Measurements from ENCODE around the gene ORAI3.
A peak's percentile ranks its signal among the peaks of the same experiment; 100 is the strongest.

ORAI3 gene

GRCh38 chr16:30924076-30924912 lies 24.6 kb upstream of the ORAI3 start:
- no peak overlapping the region for H2AFZ ChIP-seq (ENCODE audit: low read length, unreplicated experiment)
- no peak overlapping the region for H3K27ac ChIP-seq (ENCODE audit: low read depth, low read length)
- no peaks in the 10 kb centered on the region for H3K4me1 ChIP-seq (ENCODE audit: control insufficient read depth, insufficient read depth, low read length, unreplicated experiment)

DNA sequence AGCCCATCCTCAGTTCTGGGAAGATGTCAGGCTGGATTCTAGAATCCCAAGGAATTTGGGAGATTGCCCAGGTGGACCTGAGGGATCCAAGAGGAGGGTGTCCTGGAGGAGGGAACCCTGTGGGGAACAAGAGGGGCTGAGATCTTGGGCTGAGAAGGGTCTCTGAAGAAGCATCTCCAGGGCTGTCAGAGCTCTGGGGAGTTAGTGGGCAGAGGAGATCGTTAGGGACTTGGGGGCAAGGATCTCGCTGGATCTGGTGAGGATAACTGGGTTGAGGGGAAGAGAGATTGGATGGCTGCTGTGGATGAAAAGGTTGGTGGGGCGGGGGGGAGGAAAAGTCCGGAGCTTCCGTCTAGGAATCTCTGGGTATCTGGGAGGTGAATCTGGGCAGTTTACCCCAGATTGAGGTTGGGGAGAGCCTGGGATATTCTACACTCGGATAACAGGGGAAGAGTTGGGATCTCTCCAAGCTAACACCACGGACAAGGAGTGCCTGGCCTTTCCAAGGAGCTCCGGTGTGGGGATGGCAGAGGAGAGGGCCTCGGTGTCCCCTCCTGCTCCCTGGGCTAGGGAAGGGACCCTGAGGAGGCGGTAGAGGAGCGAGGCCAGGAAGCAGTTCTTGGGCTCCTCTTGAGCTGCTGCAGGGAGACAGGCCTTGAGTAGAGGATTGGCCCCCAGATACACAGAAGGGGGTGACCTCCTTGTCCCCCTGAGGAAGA lies 23.8 kb upstream of the ORAI3 start:
- Histone ChIP-seq H2AFZ (ENCODE audit: low read length, unreplicated experiment) (no peak overlapping the region), H3K27ac (ENCODE audit: low read depth, low read length) (no peak overlapping the region), H3K27me3 (ENCODE audit: insufficient read depth, low read length) (no peaks in the 10 kb centered on the region), H3K4me3 (ENCODE audit: low read depth, low read length) (peak overlapping the region; percentile 91), H3K79me2 (ENCODE audit: control insufficient read depth, insufficient read depth, low read length, unreplicated experiment) (no peaks in the 10 kb centered on the region), H3K36me3 (ENCODE audit: insufficient read depth, low read length) (no peaks in the 10 kb centered on the region), H3K4me1 (ENCODE audit: control insufficient read depth, insufficient read depth, low read length, unreplicated experiment) (no peaks in the 10 kb centered on the region)

More at GRCh38 chr16:30924076-30924912, 24.6 kb upstream of the ORAI3 start:
- Histone ChIP-seq H3K79me2 (ENCODE audit: control insufficient read depth, insufficient read depth, low read length, unreplicated experiment) (no peaks in the 10 kb centered on the region), H3K4me3 (ENCODE audit: low read depth, low read length) (peak overlapping the region; percentile 91), H3K27me3 (ENCODE audit: insufficient read depth, low read length) (no peaks in the 10 kb centered on the region), H3K36me3 (ENCODE audit: insufficient read depth, low read length) (no peaks in the 10 kb centered on the region)

DNA sequence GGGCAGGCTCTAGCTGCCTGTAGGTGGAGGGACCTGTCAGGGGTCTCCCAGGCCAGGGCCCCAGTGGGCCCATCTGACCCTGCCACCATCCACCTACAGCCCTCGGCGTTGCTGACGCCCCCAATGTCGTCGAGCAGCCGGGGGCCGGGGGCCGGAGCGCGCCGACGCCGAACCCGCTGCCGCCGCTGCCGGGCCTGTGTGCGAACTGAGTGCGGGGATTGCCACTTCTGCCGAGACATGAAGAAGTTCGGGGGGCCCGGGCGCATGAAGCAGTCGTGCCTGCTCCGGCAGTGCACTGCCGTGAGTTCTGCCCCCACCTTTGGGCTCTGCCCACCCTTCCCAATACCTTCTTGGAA lies 23.3 kb upstream of the ORAI3 start:
- Histone ChIP-seq H3K4me1 (ENCODE audit: control insufficient read depth, insufficient read depth, low read length, unreplicated experiment) (no peaks in the 10 kb centered on the region), H3K27ac (ENCODE audit: low read depth, low read length) (no peak overlapping the region), H3K79me2 (ENCODE audit: control insufficient read depth, insufficient read depth, low read length, unreplicated experiment) (no peaks in the 10 kb centered on the region), H3K36me3 (ENCODE audit: insufficient read depth, low read length) (no peaks in the 10 kb centered on the region), H2AFZ (ENCODE audit: low read length, unreplicated experiment) (no peak overlapping the region), H3K27me3 (ENCODE audit: insufficient read depth, low read length) (no peaks in the 10 kb centered on the region), H3K4me3 (ENCODE audit: low read depth, low read length) (0 out of 2 replicates have a peak overlapping the region, but pooled peaks have one; percentile 91)

GRCh38 chr16:30925995-30926811 lies 22.7 kb upstream of the ORAI3 start:
- Histone ChIP-seq H3K79me2 (ENCODE audit: control insufficient read depth, insufficient read depth, low read length, unreplicated experiment) (no peaks in the 10 kb centered on the region), H3K4me3 (ENCODE audit: low read depth, low read length) (no peak overlapping the region), H3K27me3 (ENCODE audit: insufficient read depth, low read length) (no peaks in the 10 kb centered on the region), H3K4me1 (ENCODE audit: control insufficient read depth, insufficient read depth, low read length, unreplicated experiment) (no peaks in the 10 kb centered on the region), H3K36me3 (ENCODE audit: insufficient read depth, low read length) (no peaks in the 10 kb centered on the region), H2AFZ (ENCODE audit: low read length, unreplicated experiment) (no peak overlapping the region), H3K27ac (ENCODE audit: low read depth, low read length) (no peak overlapping the region)

DNA sequence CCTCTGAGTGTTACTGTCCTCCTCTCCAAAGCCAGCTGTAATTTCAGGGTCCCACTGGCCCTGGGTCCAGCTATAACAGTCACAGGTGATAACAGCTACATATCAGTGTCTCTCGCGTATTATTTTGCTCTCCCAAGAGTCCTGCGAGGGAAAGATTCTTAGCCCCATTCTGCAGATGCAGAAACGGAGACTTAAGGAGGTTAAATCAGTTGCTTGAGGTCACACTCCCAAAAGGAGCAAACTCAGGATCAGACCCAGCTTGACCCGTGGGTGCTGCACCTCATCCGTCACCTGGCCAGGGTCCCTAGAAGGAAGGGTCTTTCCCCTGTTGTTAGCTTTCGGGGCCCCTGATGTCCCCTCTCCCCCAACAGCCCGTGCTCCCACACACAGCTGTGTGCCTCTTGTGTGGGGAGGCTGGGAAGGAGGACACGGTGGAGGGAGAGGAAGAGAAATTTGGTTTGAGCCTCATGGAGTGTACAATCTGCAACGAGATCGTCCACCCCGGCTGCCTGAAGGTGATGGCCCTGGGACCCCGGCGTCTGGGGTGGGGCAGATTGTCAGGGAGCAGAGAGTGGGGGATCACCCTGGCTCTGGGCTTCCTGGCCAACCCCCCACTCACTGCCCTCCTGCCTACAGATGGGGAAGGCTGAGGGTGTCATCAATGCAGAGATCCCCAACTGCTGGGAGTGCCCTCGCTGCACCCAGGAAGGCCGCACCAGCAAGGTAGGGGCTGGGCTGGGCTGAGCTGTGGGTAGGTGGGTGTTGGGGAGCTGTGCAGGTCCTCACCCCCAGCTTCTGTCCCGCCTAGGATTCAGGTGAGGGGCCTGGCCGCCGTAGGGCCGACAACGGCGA lies 21.7 kb upstream of the ORAI3 start:
- H3K27me3 ChIP-seq (ENCODE audit: insufficient read depth, low read length), result no peaks in the 10 kb centered on the region
- H3K4me3 ChIP-seq (ENCODE audit: low read depth, low read length), result no peak overlapping the region
- no peak overlapping the region for H2AFZ ChIP-seq (ENCODE audit: low read length, unreplicated experiment)
- no peak overlapping the region for H3K27ac ChIP-seq (ENCODE audit: low read depth, low read length)
- H3K36me3 ChIP-seq (ENCODE audit: insufficient read depth, low read length), result no peaks in the 10 kb centered on the region
- no peaks in the 10 kb centered on the region for H3K79me2 ChIP-seq (ENCODE audit: control insufficient read depth, insufficient read depth, low read length, unreplicated experiment)
- no peaks in the 10 kb centered on the region for H3K4me1 ChIP-seq (ENCODE audit: control insufficient read depth, insufficient read depth, low read length, unreplicated experiment)

GRCh38 chr16:30927789-30928378 lies 21.0 kb upstream of the ORAI3 start:
- Histone ChIP-seq H3K36me3 (ENCODE audit: insufficient read depth, low read length) (no peaks in the 10 kb centered on the region), H3K27me3 (ENCODE audit: insufficient read depth, low read length) (no peaks in the 10 kb centered on the region), H3K4me3 (ENCODE audit: low read depth, low read length) (no peak overlapping the region), H3K27ac (ENCODE audit: low read depth, low read length) (no peak overlapping the region), H3K79me2 (ENCODE audit: control insufficient read depth, insufficient read depth, low read length, unreplicated experiment) (no peaks in the 10 kb centered on the region), H2AFZ (ENCODE audit: low read length, unreplicated experiment) (no peak overlapping the region), H3K4me1 (ENCODE audit: control insufficient read depth, insufficient read depth, low read length, unreplicated experiment) (no peaks in the 10 kb centered on the region)

DNA sequence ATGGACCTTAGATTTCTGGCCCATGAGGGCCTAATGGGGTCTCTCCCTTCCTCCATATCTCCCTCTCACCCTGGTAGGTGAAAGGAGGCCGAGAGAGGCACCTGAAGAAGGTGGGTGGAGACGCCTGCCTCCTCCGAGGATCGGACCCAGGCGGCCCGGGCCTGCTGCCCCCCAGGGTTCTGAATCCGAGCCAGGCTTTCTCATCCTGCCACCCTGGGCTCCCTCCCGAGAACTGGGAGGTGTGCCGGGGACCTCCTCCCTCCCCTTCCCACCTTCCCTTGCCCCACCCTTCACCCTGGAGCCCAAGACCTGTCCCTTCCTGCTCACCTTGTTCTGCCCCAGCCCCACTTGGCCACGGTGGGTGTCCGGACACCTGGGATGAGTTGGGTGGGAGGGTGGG lies 20.5 kb upstream of the ORAI3 start:
- Histone ChIP-seq H3K79me2 (ENCODE audit: control insufficient read depth, insufficient read depth, low read length, unreplicated experiment) (no peaks in the 10 kb centered on the region), H3K27me3 (ENCODE audit: insufficient read depth, low read length) (no peaks in the 10 kb centered on the region), H3K4me1 (ENCODE audit: control insufficient read depth, insufficient read depth, low read length, unreplicated experiment) (no peaks in the 10 kb centered on the region), H3K4me3 (ENCODE audit: low read depth, low read length) (no peak overlapping the region), H2AFZ (ENCODE audit: low read length, unreplicated experiment) (no peak overlapping the region), H3K27ac (ENCODE audit: low read depth, low read length) (no peak overlapping the region), H3K36me3 (ENCODE audit: insufficient read depth, low read length) (no peaks in the 10 kb centered on the region)

DNA sequence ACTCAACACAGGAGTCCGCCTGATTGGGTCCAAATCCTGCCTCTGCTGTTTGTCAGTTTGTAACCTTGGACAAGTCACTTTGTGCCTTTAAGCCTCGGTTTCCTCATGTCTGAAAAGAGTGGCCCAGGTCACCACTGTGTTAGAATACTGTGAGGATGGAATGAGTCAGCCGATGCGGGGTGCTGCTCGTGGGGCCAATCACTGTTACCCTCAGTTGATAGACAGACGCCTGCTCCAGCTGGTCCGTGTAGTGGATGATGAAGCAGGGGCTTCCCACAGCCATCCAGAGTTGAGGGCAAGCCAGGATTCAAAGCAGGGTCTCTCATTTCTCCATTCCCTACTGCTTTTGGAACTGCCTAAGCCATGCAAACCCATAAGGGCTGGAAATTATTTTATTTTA lies 19.7 kb upstream of the ORAI3 start:
- Histone ChIP-seq H3K27me3 (ENCODE audit: insufficient read depth, low read length) (no peaks in the 10 kb centered on the region), H3K4me3 (ENCODE audit: low read depth, low read length) (no peak overlapping the region), H3K36me3 (ENCODE audit: insufficient read depth, low read length) (no peaks in the 10 kb centered on the region), H2AFZ (ENCODE audit: low read length, unreplicated experiment) (no peak overlapping the region), H3K4me1 (ENCODE audit: control insufficient read depth, insufficient read depth, low read length, unreplicated experiment) (no peaks in the 10 kb centered on the region), H3K27ac (ENCODE audit: low read depth, low read length) (no peak overlapping the region), H3K79me2 (ENCODE audit: control insufficient read depth, insufficient read depth, low read length, unreplicated experiment) (no peaks in the 10 kb centered on the region)

- Histone ChIP-seq H2AFZ (ENCODE audit: low read length, unreplicated experiment) (no peak overlapping the region), H3K79me2 (ENCODE audit: control insufficient read depth, insufficient read depth, low read length, unreplicated experiment) (no peaks in the 10 kb centered on the region), H3K4me3 (ENCODE audit: low read depth, low read length) (no peak overlapping the region), H3K4me1 (ENCODE audit: control insufficient read depth, insufficient read depth, low read length, unreplicated experiment) (no peaks in the 10 kb centered on the region), H3K36me3 (ENCODE audit: insufficient read depth, low read length) (no peaks in the 10 kb centered on the region), H3K27me3 (ENCODE audit: insufficient read depth, low read length) (no peaks in the 10 kb centered on the region), H3K27ac (ENCODE audit: low read depth, low read length) (no peak overlapping the region)
Observed at GRCh38 chr16:30930160-30930571, 18.7 kb upstream of the ORAI3 start.

Data from ACC112 (cell line).